GM23248 (cell line): ENCODE data around the gene NEGR1.

Experiments used
- EZH2 ChIP-seq: fragments of 200-600 bp; sonication (generic); IDR thresholded peaks from 2 replicates; pipeline ENCODE4 v1.6.1; 2018; ENCODE audit warnings: antibody characterized with exemption, mild to moderate bottlenecking; ENCODE audit not compliant: insufficient read depth, poor library complexity, severe bottlenecking
- EZH2phosphoT487 ChIP-seq: fragments of 200-600 bp; sonication (generic); IDR thresholded peaks from 2 replicates; pipeline ENCODE4 v1.6.1; 2018; ENCODE audit warnings: antibody characterized with exemption, moderate library complexity, mild to moderate bottlenecking, low read depth; ENCODE audit not compliant: insufficient read depth

DNA sequence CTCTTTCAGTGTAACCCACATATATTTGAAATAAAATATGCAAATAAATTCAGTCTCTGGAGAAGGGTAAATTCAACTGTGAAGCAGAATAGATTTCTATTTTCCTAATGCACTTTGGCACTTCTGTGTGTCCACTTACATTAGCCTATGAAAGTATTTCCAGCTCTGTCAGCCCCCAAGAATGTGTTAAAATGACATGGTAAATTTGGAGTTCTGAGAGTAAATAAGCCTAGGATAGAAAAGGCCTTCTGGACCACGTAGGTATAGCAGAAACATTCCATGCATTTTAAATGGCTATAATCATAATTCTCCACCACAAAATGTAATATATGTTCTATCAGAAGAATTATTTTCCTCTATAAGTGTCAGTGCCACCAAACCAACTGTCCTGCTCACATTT is 276.2 kb downstream of the NEGR1 start:
- no peak for TF ChIP-seq EZH2phosphoT487
- TF ChIP-seq EZH2 = no peak
